Mesothelial cell of epicardium (in vitro differentiated cells): ENCODE results near the gene SLC7A9. TPM values are rescaled to one million over a fixed set of nuclear protein-coding genes. Genes with fewer than 3 reads are reported as not detected.

Source experiments
- DNase-seq, 2 experiments: peaks; one replicate each; pipeline ENCODE4 v3.0.0; 2021; ENCODE audit warnings: low spot score in 2 of 2; ENCODE audit not compliant: unreplicated experiment in 2 of 2
- H3K27ac Mint-ChIP-seq: 2 replicates; pipeline ENCODE4 v1.8.0; 2021; ENCODE audit warnings: mixed read lengths
- H3K27me3 Mint-ChIP-seq: 2 replicates; pipeline ENCODE4 v1.8.0; 2021; ENCODE audit warnings: low read depth, mixed read lengths
- H3K36me3 Mint-ChIP-seq: 2 replicates; pipeline ENCODE4 v1.8.0; 2021; ENCODE audit warnings: mixed read lengths
- H3K4me1 Mint-ChIP-seq: 2 replicates; pipeline ENCODE4 v1.8.0; 2021; ENCODE audit warnings: mixed read lengths
- H3K4me3 Mint-ChIP-seq: 2 replicates; pipeline ENCODE4 v1.8.0; 2021; ENCODE audit warnings: mild to moderate bottlenecking, moderate library complexity, mixed read lengths
- H3K9me3 Mint-ChIP-seq: 2 replicates; pipeline ENCODE4 v1.8.0; 2021; ENCODE audit warnings: mixed read lengths
- total RNA-seq: library from RNA; stranded (reverse); gene quantifications from 3 replicates; pipeline ENCODE4 v1.2.1, GENCODE V29; 2021
- TF ChIP-seq, protein P1 (sequence below): fragments of 200-600 bp; sonication (generic); IDR thresholded peaks from one replicate; pipeline ENCODE4 v1.5.0; 2021; ENCODE audit warnings: antibody characterized with exemption; ENCODE audit not compliant: unreplicated experiment

The SLC7A9 gene
- total RNA-seq, 1 donor from 2014 or later = 0.65 TPM

DNA sequence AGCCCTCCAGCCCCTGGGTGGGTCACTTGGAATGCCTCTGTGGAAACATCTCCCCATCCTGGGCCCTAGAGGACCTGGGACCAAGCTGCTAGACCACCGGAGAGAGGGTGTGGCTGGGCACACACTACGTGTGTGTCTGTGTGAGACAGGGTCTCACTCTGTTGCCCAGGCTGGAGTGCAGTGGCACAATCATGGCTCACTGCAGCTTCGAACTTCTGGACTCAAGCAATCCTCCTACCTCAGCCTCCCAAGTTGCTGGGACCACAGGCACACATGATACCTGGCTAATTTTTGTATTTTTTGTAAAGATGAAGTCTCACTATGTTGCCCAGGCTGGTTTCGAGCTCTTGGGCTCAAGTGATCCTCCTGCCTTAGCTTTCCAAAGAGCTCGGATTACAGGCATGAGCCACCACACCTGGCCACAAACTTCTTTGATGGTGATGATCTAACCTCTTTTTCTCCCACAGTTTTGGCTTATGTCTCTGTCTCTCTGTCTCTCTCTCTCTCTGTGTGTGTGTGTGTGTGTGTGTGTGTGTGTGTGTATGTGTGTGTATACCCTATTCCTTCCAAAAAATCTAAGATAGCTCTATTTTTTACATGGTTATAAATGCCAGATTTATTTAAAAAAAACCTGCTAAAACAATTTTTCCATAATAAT, 32.1 kb upstream of the SLC7A9 start:
- TF ChIP-seq, protein P1, sequence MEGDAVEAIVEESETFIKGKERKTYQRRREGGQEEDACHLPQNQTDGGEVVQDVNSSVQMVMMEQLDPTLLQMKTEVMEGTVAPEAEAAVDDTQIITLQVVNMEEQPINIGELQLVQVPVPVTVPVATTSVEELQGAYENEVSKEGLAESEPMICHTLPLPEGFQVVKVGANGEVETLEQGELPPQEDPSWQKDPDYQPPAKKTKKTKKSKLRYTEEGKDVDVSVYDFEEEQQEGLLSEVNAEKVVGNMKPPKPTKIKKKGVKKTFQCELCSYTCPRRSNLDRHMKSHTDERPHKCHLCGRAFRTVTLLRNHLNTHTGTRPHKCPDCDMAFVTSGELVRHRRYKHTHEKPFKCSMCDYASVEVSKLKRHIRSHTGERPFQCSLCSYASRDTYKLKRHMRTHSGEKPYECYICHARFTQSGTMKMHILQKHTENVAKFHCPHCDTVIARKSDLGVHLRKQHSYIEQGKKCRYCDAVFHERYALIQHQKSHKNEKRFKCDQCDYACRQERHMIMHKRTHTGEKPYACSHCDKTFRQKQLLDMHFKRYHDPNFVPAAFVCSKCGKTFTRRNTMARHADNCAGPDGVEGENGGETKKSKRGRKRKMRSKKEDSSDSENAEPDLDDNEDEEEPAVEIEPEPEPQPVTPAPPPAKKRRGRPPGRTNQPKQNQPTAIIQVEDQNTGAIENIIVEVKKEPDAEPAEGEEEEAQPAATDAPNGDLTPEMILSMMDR = no peak
- Mint-ChIP-seq H3K9me3 (peaks cover 15% of the 10 kb centered on the region), H3K36me3 (peaks cover 41% of the 10 kb centered on the region), H3K4me3 (no peak overlapping the region), H3K4me1 (no peaks in the 10 kb centered on the region), H3K27me3 (no peaks in the 10 kb centered on the region), H3K27ac (no peak overlapping the region)
- no peak for DNase-seq

DNA sequence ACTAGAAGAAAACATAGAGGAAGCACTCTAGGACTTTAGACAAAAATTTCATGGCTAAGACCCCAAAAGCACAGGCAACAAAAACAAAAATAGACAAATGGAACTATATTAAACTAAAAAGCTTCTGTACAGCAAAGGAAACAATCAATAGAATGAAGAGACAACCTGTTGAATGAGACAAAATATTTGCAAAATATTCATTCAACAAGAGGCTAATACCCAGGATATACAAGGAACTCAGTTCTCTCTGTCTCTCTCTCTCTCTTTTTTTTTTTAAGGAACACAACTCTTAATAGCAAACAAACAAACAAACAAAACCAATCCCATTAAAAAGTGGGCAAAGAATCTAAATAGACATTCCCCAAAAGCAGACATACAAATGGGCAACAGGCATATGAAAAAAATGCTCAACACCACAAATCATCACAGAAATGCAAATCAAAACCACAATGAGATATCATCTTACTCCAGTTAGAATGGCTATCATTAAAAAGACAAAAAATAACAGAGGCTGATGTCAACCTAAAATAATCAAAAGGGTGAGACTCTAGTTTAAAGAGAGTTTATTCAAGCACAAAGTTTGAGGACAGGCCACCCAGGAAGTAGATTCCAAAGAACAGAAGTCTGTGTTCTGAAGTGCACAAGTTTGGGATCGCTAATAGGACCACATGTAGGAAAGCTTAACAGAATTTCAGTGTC, 27.1 kb upstream of the SLC7A9 start:
- H3K4me3 Mint-ChIP-seq = no peak overlapping the region
- no peak for DNase-seq
- H3K36me3 Mint-ChIP-seq = peaks cover 63% of the 10 kb centered on the region

DNA sequence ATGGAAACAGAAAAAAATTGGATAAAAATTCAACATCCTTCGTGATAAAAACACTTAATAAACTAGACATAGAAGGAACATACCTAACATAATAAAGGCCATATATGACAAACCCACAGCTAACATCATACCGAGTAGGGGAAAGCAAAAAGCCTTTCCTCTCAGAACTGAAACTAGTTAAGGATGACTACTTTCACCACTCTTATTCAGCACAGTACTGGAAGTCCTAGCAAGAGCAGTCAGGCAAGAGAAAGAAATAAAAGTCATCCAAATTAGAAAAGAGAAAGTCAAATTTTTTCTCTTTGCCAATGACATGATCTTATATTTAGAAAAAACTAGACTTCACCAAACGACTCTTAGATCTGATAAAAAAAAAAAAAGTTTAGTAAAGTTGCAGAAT, 25.8 kb upstream of the SLC7A9 start:
- TF ChIP-seq, protein P1 = no peak
- Mint-ChIP-seq H3K27me3 (no peaks in the 10 kb centered on the region), H3K36me3 (peaks cover 70% of the 10 kb centered on the region), H3K4me1 (no peaks in the 10 kb centered on the region), H3K9me3 (peaks cover 50% of the 10 kb centered on the region), H3K4me3 (no peak overlapping the region), H3K27ac (no peak overlapping the region)
- no peak for DNase-seq

More for the DNA sequence above, 27.1 kb upstream of the SLC7A9 start:
- H3K27me3 Mint-ChIP-seq = no peaks in the 10 kb centered on the region
- H3K27ac Mint-ChIP-seq = no peak overlapping the region
- H3K4me1 Mint-ChIP-seq = no peaks in the 10 kb centered on the region
- TF ChIP-seq, protein P1 = no peak
- H3K9me3 Mint-ChIP-seq = peaks cover 45% of the 10 kb centered on the region

DNA sequence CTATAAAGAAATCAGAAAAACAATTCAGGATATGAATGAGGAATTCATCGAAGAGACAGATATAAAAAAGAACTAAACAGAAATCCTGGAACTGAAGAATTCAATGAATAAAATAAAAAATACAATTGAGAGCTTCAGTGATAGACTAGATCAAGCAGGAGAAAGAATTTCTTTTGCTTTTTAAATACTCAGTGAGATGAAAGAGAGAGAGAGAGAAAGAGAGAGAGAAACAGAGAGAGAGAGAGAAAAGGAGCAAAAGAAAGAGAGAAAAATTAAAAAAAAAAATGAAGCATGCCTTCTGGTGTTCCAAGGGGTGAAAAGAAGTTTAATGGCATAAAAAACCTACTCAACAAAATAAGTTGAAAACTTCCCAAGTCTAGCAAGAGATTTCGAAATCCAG, 22.0 kb upstream of the SLC7A9 start:
- TF ChIP-seq, protein P1 = no peak
- Mint-ChIP-seq H3K36me3 (peaks cover 65% of the 10 kb centered on the region), H3K4me3 (no peak overlapping the region), H3K9me3 (peaks cover 46% of the 10 kb centered on the region), H3K27me3 (no peaks in the 10 kb centered on the region), H3K27ac (no peak overlapping the region), H3K4me1 (no peaks in the 10 kb centered on the region)
- DNase-seq = no peak

DNA sequence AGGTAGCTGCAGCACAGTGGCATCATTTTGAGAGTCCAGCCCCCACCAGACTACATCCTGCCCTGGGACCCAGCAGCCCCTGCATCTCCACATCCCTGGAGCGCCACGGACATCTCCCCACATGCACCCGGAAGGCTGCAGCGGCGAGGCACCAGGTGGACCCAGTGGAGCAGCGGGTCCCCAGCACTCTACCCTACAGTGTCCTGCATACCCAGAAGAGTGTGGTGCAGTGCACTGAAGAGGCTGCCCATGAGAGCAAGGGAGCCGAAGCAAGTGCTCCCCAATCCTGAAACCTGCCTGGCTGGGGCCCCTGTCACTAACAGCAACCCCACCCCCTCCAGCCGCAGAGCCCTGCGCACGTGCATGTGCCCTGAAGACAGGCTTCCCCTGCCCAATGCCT, 21.3 kb upstream of the SLC7A9 start:
- H3K27ac Mint-ChIP-seq = no peak overlapping the region
- DNase-seq = no peak
- no peak overlapping the region for H3K4me3 Mint-ChIP-seq
- TF ChIP-seq, protein P1 = no peak
- no peaks in the 10 kb centered on the region for H3K4me1 Mint-ChIP-seq
- no peaks in the 10 kb centered on the region for H3K27me3 Mint-ChIP-seq
- peaks cover 59% of the 10 kb centered on the region for H3K36me3 Mint-ChIP-seq
- H3K9me3 Mint-ChIP-seq = peaks cover 40% of the 10 kb centered on the region
